Measurements from ENCODE around the gene LYZ.

Gene LYZ

GRCh38 chr12:69397978-69398377 lies 49.8 kb downstream of the LYZ start:
- H3K4me3 ChIP-seq (ENCODE audit: low read depth, low read length), result no peak overlapping the region
- DNase-seq (ENCODE audit: low read depth), result no peak
- no peak for TF ChIP-seq CTCF (IDR thresholded peaks at IDR 0.05; ENCODE audit: control insufficient read depth, extremely low read depth, insufficient read depth)

DNA sequence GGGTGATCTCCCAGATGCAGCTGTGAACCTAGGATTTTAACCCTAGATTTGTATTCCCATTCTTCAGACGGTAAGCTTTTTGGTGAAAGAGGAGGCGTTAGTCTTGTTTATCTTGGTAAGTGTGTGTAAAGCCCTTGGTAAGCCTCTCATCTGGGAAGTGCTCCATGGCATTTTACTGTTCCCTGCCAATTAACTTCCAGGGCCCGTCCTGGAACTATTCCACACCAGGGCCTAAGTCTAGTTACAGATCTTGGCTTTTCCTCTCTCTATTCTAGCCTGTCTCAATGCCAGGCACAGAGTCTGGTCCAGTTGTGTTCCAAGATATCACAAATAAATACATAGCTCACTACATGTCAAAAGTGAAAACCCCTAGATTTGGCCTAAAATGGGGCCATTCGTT lies 53.8 kb downstream of the LYZ start:
- TF ChIP-seq CTCF (IDR thresholded peaks at IDR 0.05; ENCODE audit: control insufficient read depth, extremely low read depth, insufficient read depth), result no peak
- no peak overlapping the region for H3K4me3 ChIP-seq (ENCODE audit: low read depth, low read length)
- DNase-seq (ENCODE audit: low read depth), result peak; percentile 13

Measured in LNCaP clone FGC (cell line).